ENCODE results near the gene NMNAT3.

GRCh38 chr3:139532976-139533375 lies 144.8 kb downstream of the NMNAT3 start:
- no peak for TF ChIP-seq POLR2AphosphoS5 (IDR thresholded peaks at IDR 0.05; ENCODE audit: low read depth, low read length)
- TF ChIP-seq POLR2A (IDR thresholded peaks at IDR 0.05; ENCODE audit: low read depth, low read length): no peak
